SU-DHL-6 (cell line): ENCODE measurements around the gene ABTB1.

Source experiments
- CTCF ChIP-seq: fragments of 200-600 bp; sonication (generic); IDR thresholded peaks from one replicate; pipeline ENCODE4 v1.5.1; 2017; ENCODE audit warnings: antibody characterized with exemption, mild to moderate bottlenecking, low read length, moderate library complexity; ENCODE audit not compliant: insufficient read depth, poor library complexity, severe bottlenecking
- EZH2phosphoT487 ChIP-seq: fragments of 200-600 bp; sonication (generic), shearing (Covaris generic); conservative IDR thresholded peaks from 2 replicates; pipeline ENCODE4 v1.6.1; 2018; ENCODE audit warnings: mild to moderate bottlenecking, antibody characterized with exemption, low read length, moderate library complexity, mixed read lengths

- TF ChIP-seq CTCF (no peak), EZH2phosphoT487 (no peak)
Measured at GRCh38 chr3:127666676-127667075, 6.1 kb upstream of the ABTB1 start.
